ENCODE data around the gene GLCCI1. TPM values are rescaled to one million over a fixed set of nuclear protein-coding genes. Genes with fewer than 3 reads are reported as not detected.
A peak's percentile ranks its signal among the peaks of the same experiment; 100 is the strongest.

GLCCI1 gene
- total and polyA plus RNA-seq, 2 donors (not counting 3 experiments of a cell fraction or from before 2014, with no cell fraction given), result 2.3 to 5.6 TPM

- H4K20me1 ChIP-seq (replicated peaks; ENCODE audit: control insufficient read depth, extremely low read depth, insufficient read depth, low read length), result no peaks in the 10 kb centered on the region
- intact Hi-C loops (cut with micrococcal nuclease) (loop anchor here (2.0 kb wide), 1 partner anchor 296 kb away; no protein-coding TSS in a partner anchor), dilution Hi-C loops (cut with MboI; ENCODE audit: extremely low pct_ligation_motif_present, low sequenced_read_pairs) (no loop called here)
- peak overlapping the region; percentile 27 for H3K27ac ChIP-seq (ENCODE audit: insufficient read depth, low read depth, low read length)
- DNase-seq (ENCODE audit: low read depth, low spot score), result no peak
- no peak overlapping the region for H2AFZ ChIP-seq (ENCODE audit: low read depth, low read length)
- no peak overlapping the region for H3K9ac ChIP-seq (replicated peaks; ENCODE audit: extremely low read depth, insufficient read depth, low read length)
- H3K4me2 ChIP-seq (ENCODE audit: insufficient read depth, low read length), result peak overlapping the region; percentile 12
- no peaks in the 10 kb centered on the region for H3K9me3 ChIP-seq (replicated peaks; ENCODE audit: control insufficient read depth, insufficient read depth, low read length)
- no peaks in the 10 kb centered on the region for H3K79me2 ChIP-seq (ENCODE audit: control insufficient read depth, insufficient read depth, low read length)
- FAIRE-seq, result no peak
- H3K9me1 ChIP-seq (replicated peaks; ENCODE audit: control insufficient read depth, extremely low read depth, insufficient read depth, low read length), result no peaks in the 10 kb centered on the region
- H3K36me3 ChIP-seq (ENCODE audit: control insufficient read depth in 2 of 2, extremely low read depth in 1 of 2, insufficient read depth in 2 of 2, low read length in 2 of 2), result no peaks in the 10 kb centered on the region
- H3K4me1 ChIP-seq (ENCODE audit: control insufficient read depth, extremely low read depth, insufficient read depth, low read length), result peaks cover 12% of the 10 kb centered on the region
- POLR2A ChIA-PET, result no interaction called here
- BruUV-seq (replicated peaks), result no TSS peak
- H3K27me3 ChIP-seq (ENCODE audit: control insufficient read depth in 2 of 2, insufficient read depth in 2 of 2, low read length in 2 of 2), result no peaks in the 10 kb centered on the region
- CTCF ChIA-PET, result interaction anchor here (0.7 kb wide), 1 partner anchor 377 kb away, joined by 3 read pairs; no protein-coding TSS in a partner anchor
- TF ChIP-seq FOS (IDR thresholded peaks at IDR 0.05; ENCODE audit: borderline replicate concordance, insufficient read depth, low read length) (no peak), EZH2 (IDR thresholded peaks at IDR 0.05; ENCODE audit: borderline replicate concordance, low read depth, low read length, severe bottlenecking) (no peak), POLR2AphosphoS5 (IDR thresholded peaks at IDR 0.05; ENCODE audit: insufficient read depth, low read depth, low read length) (no peak), JUN (IDR thresholded peaks at IDR 0.05; ENCODE audit: borderline replicate concordance, insufficient read depth, insufficient read length, low read depth) (no peak), POLR2A (IDR thresholded peaks at IDR 0.05; ENCODE audit: low read depth, low read length) (no peak), CTCF (IDR thresholded peaks at IDR 0.05; ENCODE audit: extremely low read depth in 1 of 2, insufficient read depth in 1 of 2, low read depth in 1 of 2, low read length in 2 of 2) (no peak), MAX (IDR thresholded peaks at IDR 0.05; ENCODE audit: insufficient read depth, insufficient read length) (no peak), MYC (IDR thresholded peaks at IDR 0.05; ENCODE audit: low read depth, low read length) (no peak), GATA2 (IDR thresholded peaks at IDR 0.05; ENCODE audit: insufficient read depth, insufficient read length, low read depth, low read length) (no peak)
- no peak overlapping the region for H3K4me3 ChIP-seq (replicated peaks in 1 of 3; ENCODE audit: insufficient read depth in 1 of 3, low read depth in 1 of 3, low read length in 3 of 3)
These were observed 89.7 kb downstream of the GLCCI1 start for GRCh38 chr7:8058322-8058721.
